GM19240 (cell line): ENCODE measurements around the gene PCBP3.

Experiments used
- DNase-seq: peaks from one replicate; pipeline ENCODE4 v3.0.0; 2011; ENCODE audit warnings: low spot score; ENCODE audit not compliant: insufficient read length

PCBP3 gene

GRCh38 chr21:45859762-45860357, 216.3 kb downstream of the PCBP3 start:
- no peak for DNase-seq

- no peak for DNase-seq
These were observed 217.1 kb downstream of the PCBP3 start for GRCh38 chr21:45860493-45861155.

- DNase-seq: no peak
These were observed 217.8 kb downstream of the PCBP3 start for GRCh38 chr21:45861156-45861870.

- no peak for DNase-seq
These were observed 219.2 kb downstream of the PCBP3 start for GRCh38 chr21:45862543-45863207.

GRCh38 chr21:45863267-45863666, 219.7 kb downstream of the PCBP3 start:
- DNase-seq: no peak

- DNase-seq: no peak
These were observed 220.2 kb downstream of the PCBP3 start for GRCh38 chr21:45863751-45864150.

- DNase-seq: no peak
These were observed 220.9 kb downstream of the PCBP3 start for GRCh38 chr21:45864436-45864835.

GRCh38 chr21:45865106-45865835, 221.7 kb downstream of the PCBP3 start:
- no peak for DNase-seq

- DNase-seq: no peak
These were observed 223.0 kb downstream of the PCBP3 start for GRCh38 chr21:45866551-45866950.

GRCh38 chr21:45867041-45867666, 223.6 kb downstream of the PCBP3 start:
- DNase-seq: no peak

GRCh38 chr21:45867671-45868081, 224.2 kb downstream of the PCBP3 start:
- DNase-seq: no peak

GRCh38 chr21:45868086-45868485, 224.6 kb downstream of the PCBP3 start:
- DNase-seq: no peak

GRCh38 chr21:45868488-45868887, 225.0 kb downstream of the PCBP3 start:
- DNase-seq: no peak

GRCh38 chr21:45869121-45870007, 225.8 kb downstream of the PCBP3 start:
- no peak for DNase-seq

- DNase-seq: no peak
These were observed 226.9 kb downstream of the PCBP3 start for GRCh38 chr21:45870421-45870820.

GRCh38 chr21:45870851-45871615, 227.5 kb downstream of the PCBP3 start:
- DNase-seq: no peak

- no peak for DNase-seq
These were observed 228.2 kb downstream of the PCBP3 start for GRCh38 chr21:45871616-45872236.

GRCh38 chr21:45872471-45872870, 228.9 kb downstream of the PCBP3 start:
- DNase-seq: no peak

- no peak for DNase-seq
These were observed 229.4 kb downstream of the PCBP3 start for GRCh38 chr21:45872902-45873301.
